GM18861 (cell line): ENCODE data around the gene CACNB1.
"Not testable (repeated sequence)": the region's sequence is repeated elsewhere in the genome, so short reads cannot be mapped to it uniquely, and the experiment has no call there.

ENCODE experiments used
- ATAC-seq: cut with Tn5 transposase; IDR thresholded peaks from one replicate; pipeline ENCODE4 v1.9.1; 2021; ENCODE audit not compliant: unreplicated experiment

The CACNB1 gene

DNA sequence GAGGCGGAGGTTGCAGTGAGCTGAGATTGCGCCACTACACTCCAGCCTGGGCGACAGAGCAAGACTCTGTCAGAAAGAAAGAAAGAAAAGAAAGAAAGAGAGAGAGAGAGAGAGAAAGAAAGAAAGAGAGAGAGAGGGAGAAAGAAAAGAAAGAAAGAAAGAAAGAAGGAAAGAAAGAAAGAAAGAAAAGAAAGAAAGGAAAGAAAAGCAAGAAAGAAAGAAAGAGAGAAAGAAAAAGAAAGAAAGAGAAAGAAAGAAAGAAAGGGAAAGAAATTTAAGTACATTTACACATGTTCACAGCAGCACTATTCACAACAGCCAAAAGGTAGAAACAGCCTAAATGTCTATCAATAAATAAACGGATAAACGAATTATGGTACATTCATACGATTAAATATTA is 67.9 kb downstream of the CACNB1 start:
- ATAC-seq, result not testable (repeated sequence)

DNA sequence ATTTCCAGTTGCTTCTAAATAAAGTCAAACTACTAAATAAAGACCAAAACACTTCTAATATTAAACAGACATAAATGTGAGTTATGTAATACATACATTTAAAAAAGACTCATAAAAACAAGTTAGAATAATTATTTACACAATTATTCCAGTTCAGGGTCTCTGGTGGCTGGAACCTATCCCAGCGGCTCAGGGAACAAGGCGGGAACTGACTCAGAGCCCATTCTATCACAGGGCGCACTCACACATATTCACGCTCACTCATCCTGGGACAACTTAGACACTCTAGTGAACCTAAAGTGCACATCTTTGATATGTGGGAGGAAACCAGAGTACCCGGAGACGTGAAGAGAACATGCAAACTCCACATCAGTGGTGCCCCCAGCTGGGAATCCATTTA is 71.0 kb downstream of the CACNB1 start:
- ATAC-seq, result no peak

DNA sequence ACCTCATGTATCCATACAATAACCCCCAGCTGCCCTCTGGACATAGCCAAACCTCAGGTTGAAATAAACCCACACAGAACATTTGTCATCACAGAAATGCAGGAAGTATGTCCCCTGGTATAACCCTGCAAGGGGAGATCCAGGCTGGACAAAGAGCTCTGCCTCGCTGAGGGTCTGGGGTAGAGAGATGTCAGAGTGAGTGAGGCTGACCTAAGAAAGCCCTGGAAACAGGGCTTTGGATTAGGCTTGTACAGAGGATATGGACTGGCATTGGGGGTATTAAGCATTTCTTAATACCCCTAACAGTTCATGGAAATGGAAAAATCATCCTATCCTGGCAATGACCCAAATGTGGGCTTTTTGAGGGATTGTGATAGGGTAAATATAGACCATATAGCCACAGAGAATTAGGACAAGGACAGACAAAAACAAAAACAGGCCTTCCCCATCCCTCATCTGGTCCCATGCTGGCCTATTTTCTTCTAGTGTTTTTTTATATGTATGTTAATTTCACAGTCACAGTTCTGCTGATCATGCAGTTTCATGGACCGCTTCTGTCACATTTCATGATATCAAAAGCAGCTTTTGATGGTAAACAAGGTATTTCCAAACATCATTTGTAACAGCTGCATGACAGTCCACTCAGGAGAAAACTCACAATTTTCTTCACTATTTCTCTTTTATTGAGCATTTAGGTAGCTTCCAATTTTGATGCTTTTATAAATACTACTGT is 72.2 kb downstream of the CACNB1 start:
- no peak for ATAC-seq

DNA sequence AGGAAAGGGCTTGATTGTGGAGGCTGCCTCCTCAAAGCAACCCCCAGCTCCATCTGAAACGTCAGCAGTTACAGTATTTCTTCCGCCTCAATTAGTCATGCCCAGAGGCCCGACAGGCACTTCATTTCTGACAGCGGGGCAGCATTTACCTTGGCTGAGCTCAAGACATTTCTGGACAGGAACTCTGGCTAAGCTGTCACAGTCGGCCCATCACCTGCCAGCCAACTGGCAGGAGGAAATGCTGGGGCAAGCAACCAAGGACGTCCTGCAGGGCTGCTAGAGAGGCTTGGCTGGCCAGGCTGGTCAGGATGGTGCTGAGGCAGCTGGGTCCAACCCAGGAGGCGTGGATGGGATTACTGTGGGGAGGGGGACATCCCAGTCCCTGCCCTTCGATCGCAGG is 73.8 kb downstream of the CACNB1 start:
- ATAC-seq, result no peak
